ENCODE data around the gene CAPN11. TPM values are rescaled to one million over a fixed set of nuclear protein-coding genes. Genes with fewer than 3 reads are reported as not detected.

The CAPN11 gene
- total and polyA plus RNA-seq, 2 of the 4 experiments (the other 2 are of a cell fraction) = not detected

- no peak for ATAC-seq (ENCODE audit: low read depth)
- H3K27ac ChIP-seq (ENCODE audit: insufficient read depth, low read length) = no peak overlapping the region
- H2BK120ac ChIP-seq (ENCODE audit: low read depth, low read length) = no peak overlapping the region
- H3K4ac ChIP-seq (ENCODE audit: low read depth, low read length) = no peak overlapping the region
- H2BK20ac ChIP-seq (ENCODE audit: low read depth, low read length) = no peak overlapping the region
- no peak for DNase-seq
- H3K27me3 ChIP-seq (ENCODE audit: control insufficient read depth, insufficient read depth, low read length) = peaks cover 18% of the 10 kb centered on the region
- H3K4me1 ChIP-seq (ENCODE audit: control insufficient read depth, insufficient read depth, low read length) = no peaks in the 10 kb centered on the region
- TF ChIP-seq NFE2L2 (IDR thresholded peaks at IDR 0.05; ENCODE audit: low read depth, low read length) (no peak), MAFK (IDR thresholded peaks at IDR 0.05; ENCODE audit: low read depth, low read length) (no peak), FOS (IDR thresholded peaks at IDR 0.05; ENCODE audit: low read depth, low read length) (no peak), POLR2A (IDR thresholded peaks at IDR 0.05; ENCODE audit: low read depth, low read length) (no peak), RAD21 (IDR thresholded peaks at IDR 0.05; ENCODE audit: low read length) (no peak)
- H2AK5ac ChIP-seq (ENCODE audit: low read depth, low read length) = no peak overlapping the region
- H2AK9ac ChIP-seq (replicated peaks; ENCODE audit: low read depth, low read length, poor library complexity) = no peak overlapping the region
- H3K18ac ChIP-seq (ENCODE audit: low read depth, low read length) = no peak overlapping the region
- dilution Hi-C loops (cut with HindIII; ENCODE audit: low sequenced_read_pairs, unreplicated experiment) (no loop called here), in situ Hi-C loops (cut with MboI; ENCODE audit: low sequenced_read_pairs) (no loop called here), intact Hi-C loops (cut with micrococcal nuclease) (no loop called here)
- H4K8ac ChIP-seq (ENCODE audit: low read depth in 2 of 2, low read length in 2 of 2) = no peak overlapping the region
- ChIA-PET POLR2A (ENCODE audit: unreplicated experiment) (no interaction called here), CTCF (interaction anchor here (1.4 kb wide), 1 partner anchor 11 kb away, joined by 3 read pairs; no protein-coding TSS in a partner anchor)
- BruUV-seq (replicated peaks) = no TSS peak
- no peaks in the 10 kb centered on the region for H3K79me1 ChIP-seq (ENCODE audit: low read depth in 1 of 2, low read length in 2 of 2)
- H2BK5ac ChIP-seq (ENCODE audit: low read depth, low read length, poor library complexity, severe bottlenecking) = no peak overlapping the region
- no peak overlapping the region for H2BK15ac ChIP-seq (ENCODE audit: low read depth, low read length)
- no peak overlapping the region for H3K56ac ChIP-seq (ENCODE audit: extremely low read depth, insufficient read depth, low read length)
- no peak overlapping the region for H4K5ac ChIP-seq (ENCODE audit: low read depth, low read length)
- no peaks in the 10 kb centered on the region for H3K36me3 ChIP-seq (ENCODE audit: control insufficient read depth, insufficient read depth, low read length)
- H3K4me3 ChIP-seq (ENCODE audit: insufficient read depth, low read depth, low read length) = no peak overlapping the region
- no peaks in the 10 kb centered on the region for H3K9me1 ChIP-seq (ENCODE audit: insufficient read depth, low read length)
- no peak overlapping the region for H2AFZ ChIP-seq (replicated peaks; ENCODE audit: low read length, poor library complexity)
- no peaks in the 10 kb centered on the region for H4K20me1 ChIP-seq (ENCODE audit: insufficient read depth, low read length)
- H4K91ac ChIP-seq (ENCODE audit: insufficient read depth, low read depth, low read length) = no peak overlapping the region
- no peaks in the 10 kb centered on the region for H3K9me3 ChIP-seq (ENCODE audit: control insufficient read depth, insufficient read depth, low read length)
- H3K14ac ChIP-seq (replicated peaks; ENCODE audit: low read depth, low read length) = no peak overlapping the region
- H3K9ac ChIP-seq (ENCODE audit: low read depth, low read length) = no peak overlapping the region
- no peak overlapping the region for H3K4me2 ChIP-seq (ENCODE audit: low read depth, low read length)
- WGBS, 2 experiments (ENCODE audit: extremely low coverage in 2 of 2, insufficient read length in 1 of 2) = 90% methylated on average over 2 of the region's 8 CpGs; no CpG with 5 or more reads in 1 of the 2 experiments
- no peak overlapping the region for H3K23ac ChIP-seq (ENCODE audit: low read depth, low read length)
Measured at GRCh38 chr6:44193307-44193910, 34.8 kb downstream of the CAPN11 start.
